Endothelial cell of umbilical vein (primary cell): ENCODE measurements around the gene STYX. TPM values are rescaled to one million over a fixed set of nuclear protein-coding genes. Genes with fewer than 3 reads are reported as not detected.
A peak's percentile ranks its signal among the peaks of the same experiment; 100 is the strongest.

Experiments
- BruUV-seq: library from RNA; stranded (reverse); fragments of 400-500 nt; replicated peaks from 2 replicates; lab custom pipeline; 2021; lab: Mats Ljungman, UMichigan
- CTCF ChIA-PET: fragments of 300-600, 350-600 bp; sonication (Branson Sonifier 250); formaldehyde crosslinking; loops from one replicate; lab custom pipeline; 2021; ENCODE audit warnings: antibody characterized with exemption, inconsistent platforms; lab: Charles Lee
- POLR2A ChIA-PET: fragments of 300-600, 350-600 bp; sonication (Branson Sonifier 250); formaldehyde crosslinking; loops from one replicate; lab custom pipeline; 2021; ENCODE audit warnings: antibody characterized with exemption, inconsistent platforms; lab: Charles Lee
- DNase-seq: peaks from one replicate; pipeline ENCODE4 v3.0.0-alpha.2; 2011; ENCODE audit warnings: low read depth, low spot score
- FAIRE-seq: peaks from 2 replicates; lab custom pipeline; 2011; peaks lifted over from hg19 to GRCh38; lab: Jason Lieb, UNC
- H2AFZ ChIP-seq: 2 replicates; pipeline ENCODE4 v1.6.0; 2012; ENCODE audit warnings: low read depth, low read length, control low read depth, inconsistent platforms
- H3K27ac ChIP-seq: 2 replicates; pipeline ENCODE4 v1.5.1; 2011; ENCODE audit warnings: low read depth, mild to moderate bottlenecking, control low read depth, low read length, moderate library complexity; ENCODE audit not compliant: insufficient read depth
- H3K27me3 ChIP-seq, 2 experiments: 2 replicates each; pipeline versions ENCODE4 v1.6.0 to v1.6.1; 2011; ENCODE audit warnings: low read length in 2 of 2, mixed read lengths in 1 of 2; ENCODE audit not compliant: control insufficient read depth in 2 of 2, insufficient read depth in 2 of 2
- H3K36me3 ChIP-seq, 2 experiments: 2 replicates in 1 of 2; 3 replicates in 1 of 2; pipeline ENCODE4 v1.5.1; 2011; ENCODE audit warnings: low read length in 2 of 2, mild to moderate bottlenecking in 1 of 2, moderate library complexity in 1 of 2; ENCODE audit not compliant: control insufficient read depth in 2 of 2, insufficient read depth in 2 of 2; ENCODE audit errors: extremely low read depth in 1 of 2
- H3K4me1 ChIP-seq: 3 replicates; pipeline ENCODE4 v1.5.1; 2011; ENCODE audit warnings: mild to moderate bottlenecking, low read length; ENCODE audit not compliant: control insufficient read depth, insufficient read depth; ENCODE audit errors: extremely low read depth
- H3K4me2 ChIP-seq: 2 replicates; pipeline ENCODE4 v1.6.1; 2011; ENCODE audit warnings: low read length, control low read depth, mixed read lengths; ENCODE audit not compliant: insufficient read depth
- H3K4me3 ChIP-seq, 3 experiments: fragments of 200-600 bp in 1 of 3; sonication (generic), shearing (Covaris generic) in 1 of 3; replicated peaks in 1 of 3; 2 replicates each; pipeline ENCODE4 v1.5.1; 2011 to 2016; ENCODE audit warnings: control low read depth in 3 of 3, low read length in 3 of 3, mild to moderate bottlenecking in 2 of 3, inconsistent platforms in 1 of 3, low read depth in 1 of 3, moderate library complexity in 1 of 3; ENCODE audit not compliant: insufficient read depth in 1 of 3
- H3K79me2 ChIP-seq: 2 replicates; pipeline ENCODE4 v1.6.0; 2012; ENCODE audit warnings: low read length, inconsistent platforms; ENCODE audit not compliant: control insufficient read depth, insufficient read depth
- H3K9ac ChIP-seq: replicated peaks from 2 replicates; pipeline ENCODE3; 2011; ENCODE audit warnings: low read length, control low read depth; ENCODE audit not compliant: insufficient read depth; ENCODE audit errors: extremely low read depth
- H3K9me1 ChIP-seq: replicated peaks from 3 replicates; pipeline ENCODE4 v1.6.0; 2011; ENCODE audit warnings: mild to moderate bottlenecking, low read length; ENCODE audit not compliant: control insufficient read depth, insufficient read depth; ENCODE audit errors: extremely low read depth
- H3K9me3 ChIP-seq: replicated peaks from 2 replicates; pipeline ENCODE4 v1.5.1; 2012; ENCODE audit warnings: low read length, inconsistent platforms; ENCODE audit not compliant: control insufficient read depth, insufficient read depth
- H4K20me1 ChIP-seq: replicated peaks from 2 replicates; pipeline ENCODE3; 2011; ENCODE audit warnings: mild to moderate bottlenecking, low read length; ENCODE audit not compliant: control insufficient read depth, insufficient read depth; ENCODE audit errors: extremely low read depth
- EZH2 ChIP-seq: IDR thresholded peaks from 2 replicates; pipeline ENCODE4 v1.6.1; 2012; ENCODE audit warnings: borderline replicate concordance, low read depth, mild to moderate bottlenecking, moderate library complexity, low read length, inconsistent platforms; ENCODE audit not compliant: severe bottlenecking
- FOS ChIP-seq: IDR thresholded peaks from 2 replicates; pipeline ENCODE4 v1.6.1; 2011; ENCODE audit warnings: mild to moderate bottlenecking, low read length, moderate library complexity, borderline replicate concordance; ENCODE audit not compliant: insufficient read depth
- GATA2 ChIP-seq: IDR thresholded peaks from 2 replicates; pipeline ENCODE4 v1.7.0; 2011; ENCODE audit warnings: low read depth, mild to moderate bottlenecking, moderate library complexity, mixed read lengths, low read length; ENCODE audit not compliant: insufficient read length, insufficient read depth
- JUN ChIP-seq: IDR thresholded peaks from 2 replicates; pipeline ENCODE4 v1.6.1; 2011; ENCODE audit warnings: borderline replicate concordance, low read depth; ENCODE audit not compliant: insufficient read length, insufficient read depth
- MYC ChIP-seq: IDR thresholded peaks from one replicate; pipeline ENCODE4 v1.6.1; 2011; ENCODE audit warnings: mild to moderate bottlenecking, low read depth, low read length
- POLR2A ChIP-seq: IDR thresholded peaks from 2 replicates; pipeline ENCODE4 v1.6.1; 2012; ENCODE audit warnings: low read depth, mild to moderate bottlenecking, control low read depth, low read length
- POLR2AphosphoS5 ChIP-seq: IDR thresholded peaks from 2 replicates; pipeline ENCODE4 v1.6.1; 2012; ENCODE audit warnings: low read depth, mild to moderate bottlenecking, control low read depth, low read length, moderate library complexity; ENCODE audit not compliant: insufficient read depth
- dilution Hi-C: fragments of 300-500 bp; cut with MboI; formaldehyde crosslinking; loops from one replicate; pipeline ENCODE4 v1.15.0; 2019; ENCODE audit warnings: low sequenced_read_pairs; ENCODE audit not compliant: extremely low pct_ligation_motif_present
- intact Hi-C: fragments of 100-400 bp; cut with micrococcal nuclease; formaldehyde crosslinking; loops from one replicate; pipeline ENCODE4 v1.10.0; 2022
- polyA plus RNA-seq, 4 experiments: library from polyadenylated mRNA; depleted of rRNA in 3 of 4; stranded (reverse) in 3 of 4; unstranded in 1 of 4; fragments of >200 nt; gene quantifications; 2 replicates each; pipeline versions ENCODE4 v1.2.1 to v1.2.3, GENCODE V29; 2011 to 2012; ENCODE audit warnings: missing spikeins in 1 of 4
- total RNA-seq: library from RNA; stranded (reverse); gene quantifications from 2 replicates; pipeline ENCODE4 v1.2.3, GENCODE V29; 2021
- TF ChIP-seq, protein P1 (sequence below), 2 donors: IDR thresholded peaks; 1 replicate in 1 of 2; 2 replicates in 1 of 2; pipeline ENCODE4 v1.5.1; 2011; ENCODE audit warnings: low read length in 2 of 2, mild to moderate bottlenecking in 2 of 2, moderate library complexity in 2 of 2, control low read depth in 1 of 2, inconsistent platforms in 1 of 2, low read depth in 1 of 2; ENCODE audit not compliant: insufficient read depth in 1 of 2; ENCODE audit errors: extremely low read depth in 1 of 2
- TF ChIP-seq, protein P2 (sequence below): IDR thresholded peaks from 2 replicates; pipeline ENCODE4 v1.6.1; 2011; ENCODE audit not compliant: insufficient read depth, insufficient read length

Gene STYX
- total and polyA plus RNA-seq, 2 donors (not counting 3 experiments of a cell fraction or from before 2014, with no cell fraction given), result 6.2 to 21.3 TPM

DNA sequence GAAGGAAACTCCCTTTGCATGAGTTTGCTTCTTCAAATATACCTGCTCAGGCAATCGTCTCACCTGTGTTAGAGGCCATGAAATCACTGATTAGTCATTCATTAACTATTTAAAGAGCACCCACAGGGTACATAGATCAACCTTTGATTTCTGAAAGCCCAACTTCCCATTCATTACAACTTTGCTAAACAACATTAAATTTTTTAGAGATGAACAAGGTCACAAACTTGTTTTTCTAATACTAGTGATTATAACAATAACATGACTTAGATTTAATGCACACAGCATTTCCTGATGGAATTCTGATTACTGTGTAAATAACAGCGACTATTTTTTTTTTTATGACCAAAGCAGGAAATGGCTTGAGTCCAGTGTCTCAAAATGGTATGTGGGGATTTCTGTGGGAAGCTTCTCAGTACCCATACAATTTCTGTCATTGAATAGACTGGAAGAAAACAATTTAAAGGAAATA, 29.2 kb upstream of the STYX start:
- dilution Hi-C loops, result no loop called here
- H3K27me3 ChIP-seq, result no peaks in the 10 kb centered on the region
- peak overlapping the region in 1 of 3 experiments; percentile 15 for H3K4me3 ChIP-seq
- H3K79me2 ChIP-seq, result no peaks in the 10 kb centered on the region
- peak overlapping the region; percentile 66 for H3K4me2 ChIP-seq
- H3K9ac ChIP-seq, result no peak overlapping the region
- H3K27ac ChIP-seq, result peak overlapping the region; percentile 72
- no peaks in the 10 kb centered on the region for H4K20me1 ChIP-seq
- POLR2A ChIA-PET, result interaction anchor here (0.7 kb wide), 1 partner anchor 134 kb away, joined by 3 read pairs; no protein-coding TSS in a partner anchor
- DNase-seq (peak; percentile 79), FAIRE-seq (peak; percentile 79)
- H3K9me3 ChIP-seq, result no peaks in the 10 kb centered on the region
- CTCF ChIA-PET, result interaction anchor here (0.5 kb wide), 1 partner anchor 9 kb away, joined by 3 read pairs; no protein-coding TSS in a partner anchor
- peak; percentile 15 for TF ChIP-seq GATA2
- TF ChIP-seq, protein P1, sequence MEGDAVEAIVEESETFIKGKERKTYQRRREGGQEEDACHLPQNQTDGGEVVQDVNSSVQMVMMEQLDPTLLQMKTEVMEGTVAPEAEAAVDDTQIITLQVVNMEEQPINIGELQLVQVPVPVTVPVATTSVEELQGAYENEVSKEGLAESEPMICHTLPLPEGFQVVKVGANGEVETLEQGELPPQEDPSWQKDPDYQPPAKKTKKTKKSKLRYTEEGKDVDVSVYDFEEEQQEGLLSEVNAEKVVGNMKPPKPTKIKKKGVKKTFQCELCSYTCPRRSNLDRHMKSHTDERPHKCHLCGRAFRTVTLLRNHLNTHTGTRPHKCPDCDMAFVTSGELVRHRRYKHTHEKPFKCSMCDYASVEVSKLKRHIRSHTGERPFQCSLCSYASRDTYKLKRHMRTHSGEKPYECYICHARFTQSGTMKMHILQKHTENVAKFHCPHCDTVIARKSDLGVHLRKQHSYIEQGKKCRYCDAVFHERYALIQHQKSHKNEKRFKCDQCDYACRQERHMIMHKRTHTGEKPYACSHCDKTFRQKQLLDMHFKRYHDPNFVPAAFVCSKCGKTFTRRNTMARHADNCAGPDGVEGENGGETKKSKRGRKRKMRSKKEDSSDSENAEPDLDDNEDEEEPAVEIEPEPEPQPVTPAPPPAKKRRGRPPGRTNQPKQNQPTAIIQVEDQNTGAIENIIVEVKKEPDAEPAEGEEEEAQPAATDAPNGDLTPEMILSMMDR (IDR thresholded peaks at IDR 0.05; ENCODE audit: extremely low read depth in 1 of 2, insufficient read depth in 1 of 2, low read depth in 1 of 2, low read length in 2 of 2), result no peak
- H3K9me1 ChIP-seq, result no peaks in the 10 kb centered on the region
- H2AFZ ChIP-seq, result peak overlapping the region; percentile 39
- no peaks in the 10 kb centered on the region for H3K36me3 ChIP-seq
- BruUV-seq, result no TSS peak
- intact Hi-C loops, result loop anchor here (10.0 kb wide), 1 partner anchor 254 kb away; the partner anchor contains the start of gene FERMT2
- peaks cover 16% of the 10 kb centered on the region for H3K4me1 ChIP-seq

DNA sequence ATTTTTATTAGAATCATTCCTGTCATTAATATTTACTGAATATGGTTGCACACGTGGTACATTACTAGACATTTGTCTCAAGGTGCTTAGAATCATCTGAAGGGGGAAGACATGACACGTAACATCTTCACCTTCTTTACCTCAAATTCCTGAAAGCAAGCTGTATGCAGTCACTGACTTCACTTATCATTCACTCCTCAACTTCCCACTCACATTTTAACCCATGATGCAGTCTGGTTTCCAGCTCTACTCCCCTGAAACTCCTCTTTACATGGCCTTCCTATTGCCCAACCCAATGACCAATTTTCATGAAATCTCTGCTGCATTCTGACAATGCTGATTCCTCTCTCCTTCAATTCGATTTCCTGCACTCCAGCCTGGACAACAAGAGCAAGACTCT, 28.7 kb upstream of the STYX start:
- intact Hi-C loops, result loop anchor here (10.0 kb wide), 1 partner anchor 254 kb away; the partner anchor contains the start of gene FERMT2
- FAIRE-seq (peak; percentile 8), DNase-seq (no peak)
- H3K9me1 ChIP-seq, result no peaks in the 10 kb centered on the region
- H3K27ac ChIP-seq, result peak overlapping the region; percentile 72
- no peaks in the 10 kb centered on the region for H3K36me3 ChIP-seq
- peak overlapping the region; percentile 66 for H3K4me2 ChIP-seq
- no peak for TF ChIP-seq GATA2
- TF ChIP-seq, protein P1 (IDR thresholded peaks at IDR 0.05; ENCODE audit: extremely low read depth in 1 of 2, insufficient read depth in 1 of 2, low read depth in 1 of 2, low read length in 2 of 2), result no peak
- TF ChIP-seq EZH2, result no peak
- no peak for TF ChIP-seq POLR2A
- no peak for TF ChIP-seq FOS
- TF ChIP-seq, protein P2, sequence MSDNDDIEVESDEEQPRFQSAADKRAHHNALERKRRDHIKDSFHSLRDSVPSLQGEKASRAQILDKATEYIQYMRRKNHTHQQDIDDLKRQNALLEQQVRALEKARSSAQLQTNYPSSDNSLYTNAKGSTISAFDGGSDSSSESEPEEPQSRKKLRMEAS, result no peak
- no peak for TF ChIP-seq MYC
- no peak for TF ChIP-seq JUN
- TF ChIP-seq POLR2AphosphoS5, result no peak
- no peaks in the 10 kb centered on the region for H4K20me1 ChIP-seq
- H3K79me2 ChIP-seq, result no peaks in the 10 kb centered on the region
- H3K4me1 ChIP-seq, result peaks cover 16% of the 10 kb centered on the region
- dilution Hi-C loops, result no loop called here
- CTCF ChIA-PET, result no interaction called here
- no TSS peak for BruUV-seq
- POLR2A ChIA-PET, result interaction anchor here (0.7 kb wide), 1 partner anchor 133 kb away, joined by 3 read pairs; no protein-coding TSS in a partner anchor
- H3K27me3 ChIP-seq, result no peaks in the 10 kb centered on the region
- no peak overlapping the region for H3K9ac ChIP-seq
- peak overlapping the region; percentile 90 for H2AFZ ChIP-seq
- H3K4me3 ChIP-seq, result no peak overlapping the region
- H3K9me3 ChIP-seq, result no peaks in the 10 kb centered on the region
